Subcutaneous adipose tissue (tissue), 4 donors: Measurements from ENCODE around the gene PRMT3. TPM values are rescaled to one million over a fixed set of nuclear protein-coding genes. Genes with fewer than 3 reads are reported as not detected.

ENCODE experiments used
- CTCF ChIP-seq: fragments of 450-650 bp; IDR thresholded peaks from one replicate; pipeline ENCODE4 v1.5.1; 2016; ENCODE audit warnings: low read depth, mild to moderate bottlenecking, control low read depth, antibody characterized with exemption, moderate library complexity
- total RNA-seq, 4 donors: library from RNA; depleted of rRNA; stranded (reverse); fragments of >200 nt; gene quantifications; one replicate each; pipeline ENCODE4 v1.1.0, GENCODE V29; 2016

The PRMT3 gene
- total RNA-seq, 4 donors from 2014 or later, result 13.3 to 18.1 (median 14.9) TPM

GRCh38 chr11:20417771-20418170 is 30.3 kb downstream of the PRMT3 start:
- no peak for TF ChIP-seq CTCF

- TF ChIP-seq CTCF, result no peak
Observed at GRCh38 chr11:20421946-20422345, 34.4 kb downstream of the PRMT3 start.

- TF ChIP-seq CTCF, result no peak
Observed at GRCh38 chr11:20429216-20429615, 41.7 kb downstream of the PRMT3 start.

- no peak for TF ChIP-seq CTCF
Observed at GRCh38 chr11:20438637-20439036, 51.1 kb downstream of the PRMT3 start.

- TF ChIP-seq CTCF, result no peak
Observed at GRCh38 chr11:20443596-20443995, 56.1 kb downstream of the PRMT3 start.

GRCh38 chr11:20444535-20444934 is 57.0 kb downstream of the PRMT3 start:
- TF ChIP-seq CTCF, result no peak

GRCh38 chr11:20448834-20449233 is 61.3 kb downstream of the PRMT3 start:
- no peak for TF ChIP-seq CTCF
